K562 (cell line): ENCODE results near the gene GAL3ST3. TPM values are rescaled to one million over a fixed set of nuclear protein-coding genes. Genes with fewer than 3 reads are reported as not detected.

Experiments
- ARID1B ChIP-seq: fragments of 450-650 bp; IDR thresholded peaks from 2 replicates; pipeline ENCODE4 v1.6.1; 2016; ENCODE audit warnings: antibody characterized with exemption, mild to moderate bottlenecking, inconsistent platforms
- BRD9 ChIP-seq: fragments of 450-650 bp; IDR thresholded peaks from 2 replicates; pipeline ENCODE4 v1.6.1; 2018; ENCODE audit warnings: low read depth; ENCODE audit not compliant: partially characterized antibody
- CAMTA2 ChIP-seq: fragments of 250-450 bp; sonication (Bioruptor Pico); conservative IDR thresholded peaks from 2 replicates; pipeline ENCODE4 v1.5.1; 2022
- CBX8 ChIP-seq: fragments of 200-600 bp; sonication (generic); IDR thresholded peaks from 2 replicates; pipeline ENCODE4 v1.6.1; 2012; ENCODE audit warnings: borderline replicate concordance, mixed run types, low read depth, mild to moderate bottlenecking, moderate library complexity, mixed read lengths, low read length, control low read depth, inconsistent platforms; ENCODE audit not compliant: poor library complexity, severe bottlenecking; ENCODE audit errors: extremely low read depth
- CCNT2 ChIP-seq: IDR thresholded peaks from 2 replicates; pipeline ENCODE4 v1.6.1; 2011; ENCODE audit warnings: borderline replicate concordance, low read depth, mild to moderate bottlenecking, moderate library complexity, mixed read lengths, low read length; ENCODE audit not compliant: insufficient read length; ENCODE audit errors: extremely low read depth
- MCM5 ChIP-seq: fragments of 450-650 bp; IDR thresholded peaks from 2 replicates; pipeline ENCODE4 v1.6.1; 2016; ENCODE audit warnings: low read depth
- MECOM ChIP-seq: fragments of 250-450 bp; sonication (Bioruptor Pico); IDR thresholded peaks from 2 replicates; pipeline ENCODE4 v1.8.0; 2022; ENCODE audit warnings: inconsistent platforms
- MED1 ChIP-seq: sonication (generic); formaldehyde crosslinking; IDR thresholded peaks from 2 replicates; pipeline ENCODE4 v1.8.1; 2023; ENCODE audit warnings: missing genetic modification reagents, borderline replicate concordance
- MTA3 ChIP-seq: fragments of 450-650 bp; formaldehyde crosslinking; IDR thresholded peaks from 2 replicates; pipeline ENCODE4 v1.6.1; 2017; ENCODE audit warnings: mild to moderate bottlenecking, borderline replicate concordance
- NCOA2 ChIP-seq, 2 experiments: fragments of 450-650 bp; IDR thresholded peaks; 2 replicates each; pipeline ENCODE4 v1.6.1; 2018; ENCODE audit warnings: mild to moderate bottlenecking in 2 of 2, moderate library complexity in 1 of 2; ENCODE audit not compliant: partially characterized antibody in 2 of 2
- NFIX ChIP-seq: fragments of 250-450 bp; sonication (Bioruptor Pico); IDR thresholded peaks from 2 replicates; pipeline ENCODE4 v1.4.0; 2020; ENCODE audit warnings: low read depth, mild to moderate bottlenecking, moderate library complexity
- NFYB ChIP-seq: IDR thresholded peaks from 2 replicates; pipeline ENCODE4 v1.6.1; 2011; ENCODE audit warnings: mild to moderate bottlenecking, moderate library complexity; ENCODE audit not compliant: insufficient read length; ENCODE audit errors: extremely low read depth
- RBM15 ChIP-seq: fragments of 200-400 bp; formaldehyde crosslinking; IDR thresholded peaks from 2 replicates; pipeline ENCODE4 v1.6.1; 2018; ENCODE audit warnings: mild to moderate bottlenecking, low read length, moderate library complexity; ENCODE audit not compliant: insufficient read depth
- SIRT6 ChIP-seq: IDR thresholded peaks from one replicate; pipeline ENCODE4 v1.6.1; 2012; ENCODE audit warnings: low read depth, mild to moderate bottlenecking, control low read depth, inconsistent platforms, low read length, moderate library complexity
- SIX5 ChIP-seq, 2 experiments: IDR thresholded peaks; 2 replicates each; pipeline ENCODE4 v1.6.1; 2011; ENCODE audit warnings: low read length in 2 of 2, borderline replicate concordance in 1 of 2, low read depth in 1 of 2, mild to moderate bottlenecking in 1 of 2, moderate library complexity in 1 of 2; ENCODE audit not compliant: insufficient read depth in 1 of 2
- STAT5B ChIP-seq: fragments of 250-450 bp; sonication (Bioruptor Pico); IDR thresholded peaks from 2 replicates; pipeline ENCODE4 v1.8.0; 2021; ENCODE audit warnings: mild to moderate bottlenecking, inconsistent platforms
- SUPT5H ChIP-seq: fragments of 450-650 bp; IDR thresholded peaks from 2 replicates; pipeline ENCODE4 v1.6.1; 2016
- TCF7 ChIP-seq: sonication (generic); IDR thresholded peaks from 2 replicates; pipeline ENCODE4 v1.6.1; 2016; ENCODE audit warnings: antibody characterized with exemption, borderline replicate concordance
- U2AF2 ChIP-seq: fragments of 200-400 bp; formaldehyde crosslinking; optimal IDR thresholded peaks from 2 replicates; pipeline ENCODE3; 2017; ENCODE audit warnings: low read depth, mild to moderate bottlenecking, low read length
- ZNF134 ChIP-seq: fragments of 250-450 bp; sonication (Bioruptor Pico); conservative IDR thresholded peaks from 2 replicates; pipeline ENCODE4 v1.4.0; 2020
- ZNF175 ChIP-seq: fragments of 200-800 bp; sonication (Bioruptor generic); IDR thresholded peaks from 2 replicates; pipeline ENCODE4 v1.6.1; 2016; ENCODE audit warnings: low read depth, mild to moderate bottlenecking, missing genetic modification characterization, missing compliant biosample characterization
- ZNF239 ChIP-seq: fragments of 250-450 bp; sonication (Bioruptor Pico); IDR thresholded peaks from 2 replicates; pipeline ENCODE4 v1.4.0; 2020; ENCODE audit warnings: mild to moderate bottlenecking
- ZNF3 ChIP-seq: fragments of 250-450 bp; sonication (Bioruptor Pico); IDR thresholded peaks from 2 replicates; pipeline ENCODE4 v1.5.0; 2021; ENCODE audit warnings: mild to moderate bottlenecking, moderate library complexity
- polyA plus RNA-seq, 8 experiments: library from polyadenylated mRNA; depleted of rRNA in 4 of 8; stranded (reverse) in 5 of 8; unstranded in 3 of 8; fragments of >200 nt; fragmentation: Nextera tagmentation in 2 of 8; fragmentation: Illumina TruSeq in 1 of 8; extraction: Ambion mirVana in 2 of 8; extraction: Trizol in 1 of 8; gene quantifications; 2 replicates each; pipeline versions ENCODE4 v1.2.1 to v1.2.3, GENCODE V29; 2011 to 2014; ENCODE audit warnings: inconsistent platforms in 1 of 8, missing spikeins in 1 of 8
- total RNA-seq, 7 experiments: library from RNA; depleted of rRNA in 6 of 7; stranded (reverse); fragments of >200 nt in 6 of 7; fragmentation: Illumina TruSeq in 2 of 7; extraction: Trizol in 2 of 7; gene quantifications; 2 replicates each; pipeline versions ENCODE4 v1.2.1 to v1.2.3, GENCODE V29; 2011 to 2021; ENCODE audit warnings: low replicate concordance in 1 of 7
- TF ChIP-seq, protein P1 (sequence below), 2 experiments: fragments of 450-650 bp; IDR thresholded peaks; 2 replicates each; pipeline ENCODE4 v1.6.1; 2016
- TF ChIP-seq, protein P2 (sequence below), 2 experiments: fragments of 450-650 bp in 1 of 2; sonication (generic) in 1 of 2; formaldehyde crosslinking; conservative IDR thresholded peaks; 2 replicates each; pipeline versions ENCODE4 v1.4.0 to v1.8.1; 2020 to 2022; ENCODE audit warnings: mild to moderate bottlenecking in 1 of 2, missing genetic modification reagents in 1 of 2
- TF ChIP-seq, protein P3 (sequence below): fragments of 250-450 bp; sonication (Bioruptor Pico); IDR thresholded peaks from 2 replicates; pipeline ENCODE4 v1.8.0; 2021; ENCODE audit warnings: borderline replicate concordance, mild to moderate bottlenecking, moderate library complexity; ENCODE audit not compliant: poor library complexity, severe bottlenecking

GAL3ST3 gene
- total and polyA plus RNA-seq, 9 of the 15 experiments (the other 6 are each of a cell fraction or from before 2014, with no cell fraction given), result not detected

DNA sequence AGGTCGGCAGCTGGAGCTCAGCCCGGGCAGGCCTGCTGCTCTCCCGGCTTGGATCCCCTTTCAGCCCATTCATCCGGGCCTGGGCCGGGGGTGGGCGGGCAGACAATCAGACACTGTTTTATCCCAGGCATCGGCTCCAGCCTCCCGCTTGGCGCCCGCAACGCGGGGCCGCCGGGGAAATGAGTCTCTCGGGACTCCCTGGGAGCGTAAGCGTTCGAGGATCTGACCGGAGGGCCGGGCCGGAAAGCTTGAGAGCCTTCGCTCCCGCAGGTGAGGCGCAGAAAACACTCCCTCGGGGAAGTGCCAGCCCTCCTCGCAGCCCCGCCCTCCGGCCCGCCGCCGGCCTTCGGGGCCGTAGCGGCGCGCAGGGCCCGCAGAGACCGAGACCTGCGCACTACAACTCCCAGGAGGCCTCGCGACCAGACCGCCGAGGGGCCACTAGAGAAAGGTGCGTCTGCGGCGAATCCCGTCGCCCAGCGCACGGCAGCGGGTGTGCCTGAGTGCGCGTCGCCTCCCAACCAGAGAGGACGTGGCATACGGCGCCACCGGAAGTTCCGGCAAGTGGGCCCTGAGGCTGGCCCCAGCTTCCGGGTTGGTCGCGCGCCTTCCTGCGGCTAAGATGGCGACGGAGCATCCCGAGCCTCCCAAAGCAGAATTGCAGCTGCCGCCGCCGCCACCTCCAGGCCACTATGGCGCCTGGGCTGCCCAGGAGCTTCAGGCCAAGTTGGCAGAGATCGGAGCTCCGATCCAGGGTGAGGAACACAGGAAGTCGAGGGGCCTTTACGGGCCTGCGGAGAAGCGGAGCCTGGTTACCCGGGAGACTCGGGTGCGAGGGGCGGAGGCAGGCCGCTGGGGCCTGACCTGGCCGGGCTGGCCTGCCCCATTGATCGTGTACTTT lies 3.1 kb upstream of the GAL3ST3 start, which contains the start of gene SF3B2 (continued):
- TF ChIP-seq, protein P1, sequence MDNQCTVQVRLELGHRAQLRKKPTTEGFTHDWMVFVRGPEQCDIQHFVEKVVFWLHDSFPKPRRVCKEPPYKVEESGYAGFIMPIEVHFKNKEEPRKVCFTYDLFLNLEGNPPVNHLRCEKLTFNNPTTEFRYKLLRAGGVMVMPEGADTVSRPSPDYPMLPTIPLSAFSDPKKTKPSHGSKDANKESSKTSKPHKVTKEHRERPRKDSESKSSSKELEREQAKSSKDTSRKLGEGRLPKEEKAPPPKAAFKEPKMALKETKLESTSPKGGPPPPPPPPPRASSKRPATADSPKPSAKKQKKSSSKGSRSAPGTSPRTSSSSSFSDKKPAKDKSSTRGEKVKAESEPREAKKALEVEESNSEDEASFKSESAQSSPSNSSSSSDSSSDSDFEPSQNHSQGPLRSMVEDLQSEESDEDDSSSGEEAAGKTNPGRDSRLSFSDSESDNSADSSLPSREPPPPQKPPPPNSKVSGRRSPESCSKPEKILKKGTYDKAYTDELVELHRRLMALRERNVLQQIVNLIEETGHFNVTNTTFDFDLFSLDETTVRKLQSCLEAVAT (IDR thresholded peaks at IDR 0.05), result peak in 1 of 2 experiments; percentile 55; a peak in 1 of 4 replicates
- TF ChIP-seq, protein P2, sequence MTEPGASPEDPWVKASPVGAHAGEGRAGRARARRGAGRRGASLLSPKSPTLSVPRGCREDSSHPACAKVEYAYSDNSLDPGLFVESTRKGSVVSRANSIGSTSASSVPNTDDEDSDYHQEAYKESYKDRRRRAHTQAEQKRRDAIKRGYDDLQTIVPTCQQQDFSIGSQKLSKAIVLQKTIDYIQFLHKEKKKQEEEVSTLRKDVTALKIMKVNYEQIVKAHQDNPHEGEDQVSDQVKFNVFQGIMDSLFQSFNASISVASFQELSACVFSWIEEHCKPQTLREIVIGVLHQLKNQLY (CRISPR knock-in tag; conservative IDR thresholded peaks at IDR 0.05), result no peak
- TF ChIP-seq MECOM (CRISPR knock-in tag) (no peak), TCF7 (no peak), SUPT5H (peak; percentile 92), NFYB (peak; percentile 11), MCM5 (no peak), ZNF3 (no peak), ZNF175 (CRISPR knock-in tag) (no peak), SIRT6 (no peak), CAMTA2 (CRISPR knock-in tag) (no peak), ZNF239 (CRISPR knock-in tag) (no peak), STAT5B (no peak), SIX5 (IDR thresholded peaks at IDR 0.05; ENCODE audit: borderline replicate concordance in 1 of 2, insufficient read depth in 1 of 2, low read depth in 1 of 2, low read length in 2 of 2) (peak; percentile 78 to 79), CCNT2 (peak; percentile 81), ZNF134 (CRISPR knock-in tag) (no peak), MED1 (CRISPR knock-in tag) (no peak), NFIX (CRISPR knock-in tag) (no peak), NCOA2 (IDR thresholded peaks at IDR 0.05; ENCODE audit: partially characterized antibody in 2 of 2) (no peak), RBM15 (no peak), CBX8 (no peak), U2AF2 (no peak), ARID1B (no peak), BRD9 (no peak), MTA3 (peak; percentile 58; the same call in 1 of the 2 replicates)
- TF ChIP-seq, protein P3, sequence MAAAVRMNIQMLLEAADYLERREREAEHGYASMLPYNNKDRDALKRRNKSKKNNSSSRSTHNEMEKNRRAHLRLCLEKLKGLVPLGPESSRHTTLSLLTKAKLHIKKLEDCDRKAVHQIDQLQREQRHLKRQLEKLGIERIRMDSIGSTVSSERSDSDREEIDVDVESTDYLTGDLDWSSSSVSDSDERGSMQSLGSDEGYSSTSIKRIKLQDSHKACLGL (CRISPR knock-in tag), result no peak
